ENCODE results near the gene NOS1AP. TPM values are rescaled to one million over a fixed set of nuclear protein-coding genes. Genes with fewer than 3 reads are reported as not detected.
A peak's percentile ranks its signal among the peaks of the same experiment; 100 is the strongest.

NOS1AP gene
- total RNA-seq, 1 donor from 2014 or later = 2.0 TPM

GRCh38 chr1:162206749-162207635, 137.5 kb downstream of the NOS1AP start:
- TF ChIP-seq POLR2A (IDR thresholded peaks at IDR 0.05) (no peak), POLR2AphosphoS5 (IDR thresholded peaks at IDR 0.05; ENCODE audit: insufficient read depth in 1 of 2, low read depth in 1 of 2) (no peak)
- TF ChIP-seq, protein P1, sequence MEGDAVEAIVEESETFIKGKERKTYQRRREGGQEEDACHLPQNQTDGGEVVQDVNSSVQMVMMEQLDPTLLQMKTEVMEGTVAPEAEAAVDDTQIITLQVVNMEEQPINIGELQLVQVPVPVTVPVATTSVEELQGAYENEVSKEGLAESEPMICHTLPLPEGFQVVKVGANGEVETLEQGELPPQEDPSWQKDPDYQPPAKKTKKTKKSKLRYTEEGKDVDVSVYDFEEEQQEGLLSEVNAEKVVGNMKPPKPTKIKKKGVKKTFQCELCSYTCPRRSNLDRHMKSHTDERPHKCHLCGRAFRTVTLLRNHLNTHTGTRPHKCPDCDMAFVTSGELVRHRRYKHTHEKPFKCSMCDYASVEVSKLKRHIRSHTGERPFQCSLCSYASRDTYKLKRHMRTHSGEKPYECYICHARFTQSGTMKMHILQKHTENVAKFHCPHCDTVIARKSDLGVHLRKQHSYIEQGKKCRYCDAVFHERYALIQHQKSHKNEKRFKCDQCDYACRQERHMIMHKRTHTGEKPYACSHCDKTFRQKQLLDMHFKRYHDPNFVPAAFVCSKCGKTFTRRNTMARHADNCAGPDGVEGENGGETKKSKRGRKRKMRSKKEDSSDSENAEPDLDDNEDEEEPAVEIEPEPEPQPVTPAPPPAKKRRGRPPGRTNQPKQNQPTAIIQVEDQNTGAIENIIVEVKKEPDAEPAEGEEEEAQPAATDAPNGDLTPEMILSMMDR (IDR thresholded peaks at IDR 0.05) = no peak
- H3K4me1 ChIP-seq = peaks cover 9% of the 10 kb centered on the region
- no peaks in the 10 kb centered on the region for H3K27me3 ChIP-seq
- intact Hi-C loops (cut with DNase I) = no loop called here
- DNase-seq (ENCODE audit: extremely low spot score in 2 of 2) = no peak
- no peaks in the 10 kb centered on the region for H3K36me3 ChIP-seq
- no peaks in the 10 kb centered on the region for H3K9me3 ChIP-seq
- no peak overlapping the region for H3K4me3 ChIP-seq
- H3K27ac ChIP-seq = no peak overlapping the region

DNA sequence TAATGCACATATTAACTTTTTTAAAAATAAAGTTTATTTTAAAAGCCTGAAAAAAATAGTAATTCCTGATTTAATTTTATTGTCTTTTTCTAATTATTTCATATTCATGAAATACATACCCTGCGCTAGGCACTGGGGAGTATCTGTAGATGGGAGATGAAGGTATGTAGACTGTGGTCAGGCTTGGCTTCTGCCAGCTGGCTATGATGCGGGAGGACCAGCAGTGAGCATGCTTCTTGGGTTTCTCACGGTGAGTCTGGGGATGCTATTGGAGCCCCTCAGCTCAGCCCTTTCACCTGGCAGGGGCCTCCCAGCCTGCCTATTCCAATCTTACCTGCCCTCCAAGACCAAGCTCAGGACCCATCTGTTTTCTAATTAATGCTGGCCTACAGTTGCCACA, 138.4 kb downstream of the NOS1AP start:
- no peak overlapping the region for H3K4me3 ChIP-seq
- no peak overlapping the region for H3K27ac ChIP-seq
- no peaks in the 10 kb centered on the region for H3K27me3 ChIP-seq
- DNase-seq (ENCODE audit: extremely low spot score in 2 of 2) = no peak
- peaks cover 15% of the 10 kb centered on the region for H3K4me1 ChIP-seq
- TF ChIP-seq POLR2A (IDR thresholded peaks at IDR 0.05) (no peak), POLR2AphosphoS5 (IDR thresholded peaks at IDR 0.05; ENCODE audit: insufficient read depth in 1 of 2, low read depth in 1 of 2) (no peak)
- TF ChIP-seq, protein P1 (IDR thresholded peaks at IDR 0.05) = no peak
- H3K9me3 ChIP-seq = no peaks in the 10 kb centered on the region
- no peaks in the 10 kb centered on the region for H3K36me3 ChIP-seq
- intact Hi-C loops (cut with DNase I) = no loop called here

DNA sequence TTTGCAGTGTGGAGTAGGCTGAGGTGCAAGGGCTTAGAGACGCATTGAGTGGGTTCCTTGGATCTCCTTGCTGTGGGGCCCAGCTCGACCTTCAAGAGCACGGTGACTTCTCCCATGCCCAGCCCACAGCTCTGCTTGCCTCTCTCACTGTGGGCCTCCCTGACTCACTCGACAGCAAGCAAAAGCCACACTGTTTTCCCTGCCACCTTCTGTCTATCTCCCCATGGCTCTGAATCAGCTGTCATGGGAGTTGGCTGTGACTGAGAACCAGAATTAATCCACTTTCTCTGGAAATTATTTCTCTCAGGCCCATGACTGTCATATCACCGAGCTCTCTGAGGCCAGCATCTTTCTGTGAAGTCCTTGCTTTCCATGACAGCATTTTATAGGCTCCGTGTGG, 140.7 kb downstream of the NOS1AP start:
- TF ChIP-seq, protein P1 (IDR thresholded peaks at IDR 0.05) = no peak
- no peak for TF ChIP-seq POLR2A (IDR thresholded peaks at IDR 0.05)
- no peak for TF ChIP-seq POLR2AphosphoS5 (IDR thresholded peaks at IDR 0.05; ENCODE audit: insufficient read depth in 1 of 2, low read depth in 1 of 2)
- DNase-seq (ENCODE audit: extremely low spot score in 2 of 2) = no peak
- Histone ChIP-seq H3K27ac (no peak overlapping the region), H3K4me3 (no peak overlapping the region), H3K27me3 (no peaks in the 10 kb centered on the region), H3K4me1 (peaks cover 26% of the 10 kb centered on the region), H3K9me3 (no peaks in the 10 kb centered on the region), H3K36me3 (no peaks in the 10 kb centered on the region)
- intact Hi-C loops (cut with DNase I) = no loop called here

DNA sequence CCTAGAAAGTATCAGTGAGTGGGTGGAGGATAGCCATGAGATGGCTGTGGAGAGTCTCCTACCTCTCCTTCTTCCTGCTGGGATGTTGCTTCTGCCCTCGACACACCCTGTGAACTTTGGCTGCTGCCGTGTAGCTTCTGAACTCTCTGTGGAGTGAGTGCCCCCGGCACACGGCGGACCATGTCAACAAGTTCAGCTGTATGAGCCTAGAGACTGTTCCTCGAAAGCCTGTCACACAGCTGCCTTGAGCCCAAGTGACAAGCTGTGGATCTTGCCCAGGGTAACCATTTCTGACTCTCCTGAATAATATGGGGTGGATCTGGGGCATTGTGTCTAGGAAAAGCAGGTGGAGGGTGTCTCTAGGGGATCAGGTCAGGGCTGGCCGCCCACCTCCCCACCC, 143.2 kb downstream of the NOS1AP start:
- Histone ChIP-seq H3K4me3 (no peak overlapping the region), H3K27ac (no peak overlapping the region), H3K9me3 (no peaks in the 10 kb centered on the region), H3K4me1 (peaks cover 17% of the 10 kb centered on the region), H3K36me3 (no peaks in the 10 kb centered on the region), H3K27me3 (no peaks in the 10 kb centered on the region)
- TF ChIP-seq, protein P1 (IDR thresholded peaks at IDR 0.05) = no peak
- TF ChIP-seq POLR2AphosphoS5 (IDR thresholded peaks at IDR 0.05; ENCODE audit: insufficient read depth in 1 of 2, low read depth in 1 of 2) (no peak), POLR2A (IDR thresholded peaks at IDR 0.05) (no peak)
- DNase-seq (ENCODE audit: extremely low spot score in 2 of 2) = no peak
- intact Hi-C loops (cut with DNase I) = no loop called here

DNA sequence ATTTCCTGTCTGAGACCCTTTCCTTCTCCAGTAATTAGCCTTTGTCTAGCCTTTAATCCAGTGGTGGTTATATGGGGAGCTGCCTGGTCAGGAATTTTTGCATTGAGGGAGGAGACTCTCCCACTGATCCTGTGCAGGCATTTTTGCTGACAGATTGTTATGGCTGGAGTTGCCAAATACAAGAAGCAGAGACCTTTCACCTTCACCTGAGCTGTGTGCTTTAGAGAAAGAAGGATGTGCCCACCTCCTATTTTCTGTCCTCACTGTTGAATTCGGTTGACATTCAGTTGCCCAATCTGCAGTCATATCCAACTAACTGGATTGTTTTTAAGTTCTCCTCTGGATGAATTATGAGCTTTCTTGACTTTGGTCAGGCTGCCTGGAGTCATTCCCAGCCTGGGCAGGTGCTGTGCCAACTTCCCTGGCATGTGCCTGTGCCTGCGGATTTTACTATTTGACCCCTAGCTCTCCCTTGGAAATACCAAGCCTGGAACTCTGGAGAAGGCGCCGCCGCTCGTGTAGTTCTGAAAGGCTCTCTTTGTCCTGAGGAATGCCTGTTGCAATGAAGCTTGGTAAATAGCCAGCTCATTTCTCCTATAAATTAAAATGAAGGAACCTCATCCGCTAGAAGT, 143.9 kb downstream of the NOS1AP start:
- Histone ChIP-seq H3K36me3 (no peaks in the 10 kb centered on the region), H3K27ac (no peak overlapping the region), H3K9me3 (no peaks in the 10 kb centered on the region), H3K4me3 (no peak overlapping the region), H3K4me1 (peaks cover 17% of the 10 kb centered on the region), H3K27me3 (no peaks in the 10 kb centered on the region)
- intact Hi-C loops (cut with DNase I) = no loop called here
- DNase-seq (ENCODE audit: extremely low spot score in 2 of 2) = no peak
- peak in 1 of 2 donors; percentile 26 for TF ChIP-seq POLR2AphosphoS5 (IDR thresholded peaks at IDR 0.05; ENCODE audit: insufficient read depth in 1 of 2, low read depth in 1 of 2)
- TF ChIP-seq POLR2A (IDR thresholded peaks at IDR 0.05) = no peak

Data from vagina (tissue), 2 donors.